Frontal cortex (tissue), 4 donors: ENCODE measurements around the gene ARHGEF39. TPM values are rescaled to one million over a fixed set of nuclear protein-coding genes. Genes with fewer than 3 reads are reported as not detected.

Source experiments
- DNase-seq, 2 donors: peaks; one replicate each; pipeline ENCODE4 v3.0.0; 2012; ENCODE audit warnings: low spot score in 2 of 2
- FAIRE-seq: peaks from 2 replicates; lab custom pipeline; 2012; peaks lifted over from hg19 to GRCh38; lab: Jason Lieb, UNC
- total RNA-seq: library from RNA; depleted of rRNA; stranded (reverse); fragments of >200 nt; gene quantifications from one replicate; pipeline ENCODE4 v1.2.3, GENCODE V29; 2014
- donor health status: control.
- donor health status: control.
- donor health status: control.

Gene ARHGEF39
- total RNA-seq, 1 donor from 2014 or later = 0.41 TPM

DNA sequence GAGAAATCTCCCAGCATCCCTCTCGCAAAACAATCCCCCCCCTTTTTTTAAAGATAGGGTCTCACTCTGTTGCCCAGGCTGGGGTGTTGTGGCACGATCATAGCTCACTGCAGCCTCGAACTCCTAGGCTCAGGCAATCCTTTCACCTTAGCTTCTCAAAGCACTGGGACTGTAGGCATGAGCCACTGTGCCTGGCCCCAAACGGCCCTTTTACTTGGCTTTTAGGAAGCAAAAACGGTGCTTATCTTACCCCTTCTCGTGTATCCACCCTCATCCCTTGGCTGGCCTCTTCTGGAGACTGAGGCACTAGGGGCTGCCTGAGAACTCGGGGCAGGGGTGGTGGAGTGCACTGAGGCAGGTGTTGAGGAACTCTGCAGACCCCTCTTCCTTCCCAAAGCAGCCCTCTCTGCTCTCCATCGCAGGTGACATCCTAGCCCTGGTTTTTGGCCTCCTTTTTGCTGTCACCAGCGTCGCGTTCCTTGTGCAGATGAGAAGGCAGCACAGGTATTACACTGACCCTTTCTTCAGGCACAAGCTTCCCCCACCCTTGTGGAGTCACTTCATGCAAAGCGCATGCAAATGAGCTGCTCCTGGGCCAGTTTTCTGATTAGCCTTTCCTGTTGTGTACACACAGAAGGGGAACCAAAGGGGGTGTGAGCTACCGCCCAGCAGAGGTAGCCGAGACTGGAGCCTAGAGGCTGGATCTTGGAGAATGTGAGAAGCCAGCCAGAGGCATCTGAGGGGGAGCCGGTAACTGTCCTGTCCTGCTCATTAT is 15.5 kb upstream of the ARHGEF39 start:
- no peak for FAIRE-seq
- DNase-seq = no peak

DNA sequence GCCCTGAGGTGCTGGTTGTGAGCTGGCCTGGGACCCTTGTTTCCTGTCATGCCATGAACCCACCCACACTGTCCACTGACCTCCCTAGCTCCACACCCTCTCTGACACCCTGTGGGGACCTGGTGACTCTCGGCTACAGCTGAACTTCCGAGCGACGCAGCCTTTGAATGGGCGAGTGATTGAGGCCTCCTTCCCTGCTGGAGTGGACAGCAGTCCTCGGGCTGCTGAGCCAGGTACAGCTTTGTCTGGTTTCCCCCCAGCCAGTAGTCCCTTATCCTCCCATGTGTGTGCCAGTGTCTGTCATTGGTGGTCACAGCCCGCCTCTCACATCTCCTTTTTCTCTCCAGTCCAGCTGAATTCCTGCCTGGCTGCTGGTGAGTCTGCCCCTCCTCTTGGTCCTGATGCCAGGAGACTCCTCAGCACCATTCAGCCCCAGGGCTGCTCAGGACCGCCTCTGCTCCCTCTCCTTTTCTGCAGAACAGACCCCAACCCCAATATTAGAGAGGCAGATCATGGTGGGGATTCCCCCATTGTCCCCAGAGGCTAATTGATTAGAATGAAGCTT is 14.9 kb upstream of the ARHGEF39 start:
- DNase-seq (no peak), FAIRE-seq (no peak)

DNA sequence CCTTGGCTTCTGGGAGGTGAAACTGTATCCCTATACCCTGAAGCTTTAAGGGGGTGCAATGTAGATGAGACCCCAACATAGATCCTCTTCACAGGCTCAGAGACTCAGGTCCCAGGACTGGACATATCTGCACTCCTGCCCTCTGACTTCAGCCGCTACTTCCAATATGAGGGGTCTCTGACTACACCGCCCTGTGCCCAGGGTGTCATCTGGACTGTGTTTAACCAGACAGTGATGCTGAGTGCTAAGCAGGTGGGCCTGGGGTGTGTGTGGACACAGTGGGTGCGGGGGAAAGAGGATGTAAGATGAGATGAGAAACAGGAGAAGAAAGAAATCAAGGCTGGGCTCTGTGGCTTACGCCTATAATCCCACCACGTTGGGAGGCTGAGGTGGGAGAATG is 14.1 kb upstream of the ARHGEF39 start:
- no peak for FAIRE-seq
- no peak for DNase-seq

DNA sequence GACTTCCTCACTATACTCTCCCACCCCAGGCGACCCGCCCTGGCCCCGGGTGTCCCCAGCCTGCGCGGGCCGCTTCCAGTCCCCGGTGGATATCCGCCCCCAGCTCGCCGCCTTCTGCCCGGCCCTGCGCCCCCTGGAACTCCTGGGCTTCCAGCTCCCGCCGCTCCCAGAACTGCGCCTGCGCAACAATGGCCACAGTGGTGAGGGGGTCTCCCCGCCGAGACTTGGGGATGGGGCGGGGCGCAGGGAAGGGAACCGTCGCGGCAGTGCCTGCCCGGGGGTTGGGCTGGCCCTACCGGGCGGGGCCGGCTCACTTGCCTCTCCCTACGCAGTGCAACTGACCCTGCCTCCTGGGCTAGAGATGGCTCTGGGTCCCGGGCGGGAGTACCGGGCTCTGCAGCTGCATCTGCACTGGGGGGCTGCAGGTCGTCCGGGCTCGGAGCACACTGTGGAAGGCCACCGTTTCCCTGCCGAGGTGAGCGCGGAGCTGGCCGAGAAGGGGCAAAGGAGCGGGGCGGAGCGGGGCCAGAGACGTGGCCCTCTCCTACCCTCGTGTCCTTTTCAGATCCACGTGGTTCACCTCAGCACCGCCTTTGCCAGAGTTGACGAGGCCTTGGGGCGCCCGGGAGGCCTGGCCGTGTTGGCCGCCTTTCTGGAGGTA is 10.9 kb upstream of the ARHGEF39 start:
- no peak for DNase-seq
- no peak for FAIRE-seq

DNA sequence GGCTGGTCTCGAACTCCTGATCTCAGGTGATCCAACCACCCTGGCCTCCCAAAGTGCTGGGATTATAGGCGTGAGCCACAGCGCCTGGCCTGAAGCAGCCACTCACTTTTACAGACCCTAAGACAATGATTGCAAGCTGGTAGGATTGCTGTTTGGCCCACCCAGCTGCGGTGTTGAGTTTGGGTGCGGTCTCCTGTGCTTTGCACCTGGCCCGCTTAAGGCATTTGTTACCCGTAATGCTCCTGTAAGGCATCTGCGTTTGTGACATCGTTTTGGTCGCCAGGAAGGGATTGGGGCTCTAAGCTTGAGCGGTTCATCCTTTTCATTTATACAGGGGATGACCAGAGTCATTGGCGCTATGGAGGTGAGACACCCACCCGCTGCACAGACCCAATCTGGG is 10.2 kb upstream of the ARHGEF39 start:
- FAIRE-seq (no peak), DNase-seq (no peak)

DNA sequence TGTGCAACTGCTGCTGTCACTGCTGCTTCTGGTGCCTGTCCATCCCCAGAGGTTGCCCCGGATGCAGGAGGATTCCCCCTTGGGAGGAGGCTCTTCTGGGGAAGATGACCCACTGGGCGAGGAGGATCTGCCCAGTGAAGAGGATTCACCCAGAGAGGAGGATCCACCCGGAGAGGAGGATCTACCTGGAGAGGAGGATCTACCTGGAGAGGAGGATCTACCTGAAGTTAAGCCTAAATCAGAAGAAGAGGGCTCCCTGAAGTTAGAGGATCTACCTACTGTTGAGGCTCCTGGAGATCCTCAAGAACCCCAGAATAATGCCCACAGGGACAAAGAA is 9.0 kb upstream of the ARHGEF39 start:
- FAIRE-seq = no peak

DNA sequence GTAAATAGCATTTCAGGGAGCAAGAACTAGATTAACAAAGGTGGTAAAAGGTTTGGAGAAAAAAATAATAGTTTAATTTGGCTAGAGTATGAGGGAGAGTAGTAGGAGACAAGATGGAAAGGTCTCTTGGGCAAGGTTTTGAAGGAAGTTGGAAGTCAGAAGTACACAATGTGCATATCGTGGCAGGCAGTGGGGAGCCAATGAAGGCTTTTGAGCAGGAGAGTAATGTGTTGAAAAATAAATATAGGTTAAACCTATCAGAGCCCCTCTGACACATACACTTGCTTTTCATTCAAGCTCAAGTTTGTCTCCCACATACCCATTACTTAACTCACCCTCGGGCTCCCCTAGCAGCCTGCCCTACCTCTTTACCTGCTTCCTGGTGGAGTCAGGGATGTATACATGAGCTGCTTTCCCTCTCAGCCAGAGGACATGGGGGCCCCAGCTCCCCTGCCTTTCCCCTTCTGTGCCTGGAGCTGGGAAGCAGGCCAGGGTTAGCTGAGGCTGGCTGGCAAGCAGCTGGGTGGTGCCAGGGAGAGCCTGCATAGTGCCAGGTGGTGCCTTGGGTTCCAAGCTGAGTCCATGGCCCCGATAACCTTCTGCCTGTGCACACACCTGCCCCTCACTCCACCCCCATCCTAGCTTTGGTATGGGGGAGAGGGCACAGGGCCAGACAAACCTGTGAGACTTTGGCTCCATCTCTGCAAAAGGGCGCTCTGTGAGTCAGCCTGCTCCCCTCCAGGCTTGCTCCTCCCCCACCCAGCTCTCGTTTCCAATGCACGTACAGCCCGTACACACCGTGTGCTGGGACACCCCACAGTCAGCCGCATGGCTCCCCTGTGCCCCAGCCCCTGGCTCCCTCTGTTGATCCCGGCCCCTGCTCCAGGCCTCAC is 8.4 kb upstream of the ARHGEF39 start, which contains the start of gene CA9:
Gene CA9 (plus strand): TSS at position 797 of the 893 bp plus-strand sequence. CDS start 32 bp downstream, at position 829.
- no peak for FAIRE-seq

More for the DNA sequence above, 9.0 kb upstream of the ARHGEF39 start:
- DNase-seq = no peak

DNA sequence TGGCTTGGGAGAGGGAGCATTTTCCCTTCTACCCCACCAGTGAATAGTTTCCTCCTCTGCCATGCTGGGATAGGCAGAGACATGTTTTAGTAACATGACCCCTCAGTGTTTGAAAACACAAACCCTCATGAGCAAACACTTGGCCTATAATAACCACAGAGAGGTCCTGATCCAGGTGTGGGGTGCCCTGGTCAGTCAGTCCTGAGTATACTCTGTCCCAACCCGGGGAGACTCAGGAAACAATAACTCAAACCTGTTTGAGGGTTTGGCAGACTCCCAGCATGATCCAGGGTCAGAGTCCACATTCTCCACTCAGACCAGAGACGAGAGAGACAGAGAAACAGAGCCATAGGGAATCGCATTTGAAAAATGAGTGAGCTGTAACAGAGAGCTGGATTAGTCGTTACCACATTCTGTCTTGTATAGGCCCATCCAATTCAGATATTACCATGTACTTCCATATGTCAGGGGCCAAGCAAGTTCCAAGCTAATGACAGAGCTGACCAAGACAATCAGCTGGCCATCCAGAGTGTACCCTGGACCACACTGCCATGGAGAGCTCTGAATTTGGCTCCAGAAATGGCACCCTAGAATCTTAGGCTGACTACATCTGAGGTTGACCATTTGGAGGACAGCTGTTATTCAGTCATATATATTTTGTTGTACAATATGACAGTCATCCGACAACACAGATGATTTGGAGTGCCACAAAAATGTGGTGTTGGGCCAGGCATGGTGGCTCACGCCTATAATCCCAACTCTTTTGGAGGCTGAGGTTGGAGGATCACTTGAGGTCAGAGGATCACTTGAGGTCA is 4.5 kb upstream of the ARHGEF39 start:
- FAIRE-seq (no peak), DNase-seq (no peak)

More for the DNA sequence above, 8.4 kb upstream of the ARHGEF39 start, which contains the start of gene CA9:
- DNase-seq = no peak

DNA sequence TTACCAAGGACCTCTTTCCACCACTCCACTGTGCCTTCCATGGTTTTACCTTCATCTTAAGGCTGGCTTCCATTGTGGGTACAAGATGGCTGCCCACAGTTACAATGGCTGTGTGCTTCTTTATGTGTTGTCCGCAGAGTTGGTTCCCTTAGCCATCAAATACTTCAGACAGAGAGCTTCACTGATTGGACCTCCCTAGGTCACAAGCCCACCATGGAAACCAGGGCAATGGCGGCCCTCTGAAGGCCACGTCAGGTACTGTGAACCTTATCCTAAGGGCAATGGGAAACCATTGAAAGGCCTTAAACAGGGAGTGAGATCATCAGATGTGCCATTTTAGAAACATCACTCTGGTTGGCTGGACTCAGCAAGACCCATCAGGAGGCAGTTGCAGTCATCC is 2.9 kb upstream of the ARHGEF39 start:
- DNase-seq = no peak
- FAIRE-seq = no peak

DNA sequence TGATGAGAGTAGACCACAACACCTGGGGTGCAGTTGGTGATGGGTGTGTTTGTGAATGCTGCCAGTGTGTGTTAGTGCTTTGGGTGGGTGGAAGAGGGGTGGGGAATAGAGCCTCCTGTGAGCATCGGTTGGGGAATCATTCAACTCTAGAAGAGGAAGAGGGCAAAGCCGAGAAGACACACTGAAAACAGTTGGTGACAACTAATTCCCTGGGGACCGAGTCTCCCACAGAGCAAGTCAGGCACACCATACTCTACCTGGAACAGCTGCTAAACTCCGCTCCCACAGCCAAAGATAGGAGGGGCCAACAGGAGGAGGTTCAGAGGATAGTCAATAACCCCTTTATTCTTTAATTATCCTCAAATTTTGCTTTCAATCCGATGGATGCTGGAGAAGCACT is 1.6 kb upstream of the ARHGEF39 start:
- no peak for DNase-seq
- FAIRE-seq = no peak

DNA sequence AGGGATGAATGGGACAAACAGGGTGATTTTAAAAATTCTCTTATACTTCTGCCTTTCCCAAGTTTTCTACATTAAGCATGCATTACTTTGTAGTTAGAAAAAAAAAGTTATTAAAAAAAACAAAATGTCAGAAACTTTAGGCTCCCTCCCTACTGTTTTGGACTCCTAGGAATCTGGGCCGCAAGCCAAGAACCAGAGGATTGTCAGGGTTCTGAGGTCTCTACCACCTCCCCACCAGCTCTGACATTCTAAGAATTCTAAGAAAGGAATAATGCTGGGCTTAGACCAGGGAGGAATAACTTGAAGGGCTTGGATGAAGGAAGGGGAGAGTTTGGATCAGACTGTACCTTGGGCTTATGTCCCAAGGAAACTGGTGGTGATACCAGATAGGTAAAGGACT is 1.1 kb upstream of the ARHGEF39 start:
- FAIRE-seq (no peak), DNase-seq (no peak)

DNA sequence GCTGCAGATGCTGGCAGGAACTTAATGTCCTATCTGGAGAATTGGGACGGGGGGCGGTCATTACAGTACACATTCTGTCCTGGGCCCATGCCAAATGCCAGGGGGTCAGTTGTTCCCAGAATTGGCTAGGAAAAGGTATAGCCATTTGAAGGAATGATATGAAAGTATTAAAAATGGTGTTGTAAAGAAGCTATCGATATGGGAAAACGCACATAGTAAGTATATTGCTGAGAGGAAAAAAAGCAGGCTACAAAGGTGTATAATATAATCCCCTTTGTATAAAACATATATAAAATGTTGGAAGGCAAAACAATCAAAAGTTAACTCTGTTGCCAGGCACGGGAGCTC is 450 bp upstream of the ARHGEF39 start:
- FAIRE-seq = no peak

DNA sequence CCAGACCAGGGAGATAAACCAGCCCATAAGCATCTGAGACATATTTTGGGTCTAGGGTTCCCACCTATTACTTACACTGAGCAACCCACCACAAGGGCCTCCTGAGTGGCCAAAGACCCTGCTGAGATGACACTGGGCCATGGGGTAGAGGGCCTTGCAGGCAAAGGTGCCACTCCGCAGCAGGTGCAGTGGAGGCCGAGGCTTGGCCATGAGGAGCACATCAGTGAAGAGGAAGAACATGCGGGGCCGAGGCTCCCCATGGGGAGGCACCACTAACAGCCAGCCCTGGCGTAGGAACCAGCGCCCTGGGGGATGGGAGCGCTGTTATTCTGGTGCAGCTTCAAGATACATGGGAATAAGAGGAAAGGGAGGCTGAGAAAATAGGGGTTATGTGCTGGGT is 2.6 kb downstream of the ARHGEF39 start:
- FAIRE-seq (no peak), DNase-seq (no peak)

More for the DNA sequence above, 450 bp upstream of the ARHGEF39 start:
- no peak for DNase-seq

DNA sequence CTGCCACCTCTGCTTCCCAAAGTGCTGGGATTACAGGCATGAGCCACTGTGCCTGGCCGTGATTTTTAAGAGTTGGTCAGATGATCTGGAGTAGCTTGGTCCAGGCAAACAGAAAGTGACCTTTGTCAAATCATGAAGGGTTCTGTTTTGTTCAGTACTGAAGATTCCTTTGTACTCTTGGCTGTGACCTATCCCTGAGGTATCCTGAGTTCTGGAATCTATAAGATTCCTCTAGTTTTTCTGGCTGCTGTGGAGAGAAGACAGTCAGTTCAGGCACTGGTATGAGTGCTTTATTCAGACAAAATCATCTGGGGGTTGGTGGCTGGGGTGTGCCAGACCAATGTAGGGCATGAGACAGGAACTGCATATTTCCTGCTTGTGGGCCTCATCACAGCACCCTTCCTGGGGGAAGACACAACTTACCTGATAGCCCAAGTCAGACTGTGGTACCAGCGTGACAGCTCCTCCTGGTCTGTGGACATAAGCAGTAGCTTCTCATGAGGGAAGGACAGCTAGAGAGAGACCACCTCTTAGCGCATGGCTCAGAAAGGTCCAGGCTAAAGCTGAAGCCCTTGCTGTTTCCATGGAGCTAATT is 3.1 kb downstream of the ARHGEF39 start:
- FAIRE-seq = no peak
- no peak for DNase-seq

DNA sequence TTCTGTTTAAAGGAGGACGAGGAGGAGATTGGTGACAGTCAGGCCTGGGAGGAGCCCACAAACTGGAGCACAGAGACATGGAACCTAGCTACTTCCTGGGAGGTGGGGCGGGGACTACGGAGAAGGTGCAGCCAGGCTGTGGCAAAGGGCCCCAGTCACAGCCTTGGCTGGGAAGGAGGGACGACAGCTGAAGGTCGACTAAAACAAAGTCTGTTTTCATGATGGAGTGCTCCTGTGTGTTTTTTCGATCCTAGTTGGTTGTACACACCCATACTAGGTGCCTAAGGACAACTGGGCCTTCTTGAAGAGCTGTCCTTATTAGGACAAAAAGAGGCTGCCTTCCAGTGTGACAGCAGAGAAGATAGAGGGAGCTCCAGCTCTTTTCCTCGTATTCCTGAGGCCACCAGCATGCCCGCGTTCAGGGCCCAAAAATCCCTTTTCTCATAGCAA is 4.0 kb downstream of the ARHGEF39 start:
- DNase-seq = no peak
- no peak for FAIRE-seq

DNA sequence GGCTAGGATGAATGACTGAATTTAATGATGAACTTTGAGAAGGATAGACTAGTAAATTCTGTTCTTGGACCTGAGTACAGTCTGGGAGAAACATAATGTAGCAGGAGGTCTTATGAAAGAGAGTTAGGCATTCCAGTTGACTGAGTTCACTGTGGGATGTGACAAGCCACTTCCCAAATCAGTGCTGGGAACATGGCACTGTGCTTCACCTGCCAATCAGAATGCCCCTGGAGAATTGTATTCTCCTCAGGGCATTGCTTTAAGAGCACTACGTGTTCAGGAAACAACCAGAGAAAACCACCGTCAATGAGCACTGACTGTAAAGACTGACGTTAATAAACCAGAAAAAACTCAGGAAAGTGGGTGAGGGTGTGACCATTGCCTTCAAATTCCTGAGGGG is 5.7 kb downstream of the ARHGEF39 start:
- DNase-seq (no peak), FAIRE-seq (no peak)

DNA sequence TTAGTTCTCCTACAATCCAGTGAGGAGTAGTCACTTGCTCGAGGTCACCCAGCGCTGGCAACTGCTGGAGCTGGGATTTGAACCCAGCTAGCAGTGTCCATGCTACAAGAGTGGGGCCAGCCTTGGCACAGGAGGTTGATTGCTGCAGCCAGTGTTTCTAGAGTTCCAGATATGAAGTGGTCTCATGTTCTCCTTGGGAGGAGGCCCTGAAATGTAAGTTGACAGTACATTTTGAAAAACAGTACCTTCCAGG is 6.1 kb downstream of the ARHGEF39 start:
- no peak for DNase-seq
- no peak for FAIRE-seq

DNA sequence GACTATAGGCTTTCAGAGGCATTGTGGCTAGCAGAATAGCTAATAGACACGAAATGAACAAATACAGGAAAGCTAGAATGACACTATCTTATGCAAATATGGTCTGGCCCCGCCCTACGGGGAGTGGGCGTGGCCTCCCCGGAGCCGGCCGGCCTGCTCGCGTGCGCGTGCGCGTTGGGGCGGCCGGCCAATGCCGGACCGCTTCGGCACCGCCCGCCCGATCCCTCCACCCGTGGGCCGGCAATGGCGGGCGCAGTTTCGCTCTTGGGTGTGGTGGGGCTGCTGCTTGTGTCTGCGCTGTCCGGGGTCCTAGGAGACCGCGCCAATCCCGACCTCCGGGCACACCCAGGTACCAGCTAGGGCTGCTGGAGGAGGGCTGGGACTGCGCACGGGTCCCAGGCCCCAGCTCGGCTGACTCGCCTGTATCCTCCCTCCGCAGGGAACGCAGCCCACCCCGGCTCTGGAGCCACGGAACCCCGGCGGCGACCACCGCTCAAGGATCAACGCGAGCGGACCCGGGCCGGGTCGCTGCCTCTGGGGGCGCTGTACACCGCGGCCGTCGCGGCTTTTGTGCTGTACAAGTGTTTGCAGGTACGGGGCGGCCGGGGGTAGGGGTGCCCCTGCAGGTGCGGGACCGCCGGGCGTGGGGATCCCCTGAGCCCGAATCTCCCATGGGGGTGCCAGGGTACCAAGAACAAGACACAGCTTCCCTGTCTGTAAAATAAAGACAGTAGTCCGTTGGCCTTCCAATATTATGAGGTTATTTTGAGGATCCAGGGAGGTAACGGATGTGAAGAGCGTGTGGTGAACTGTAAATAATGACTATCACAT is 6.6 kb downstream of the ARHGEF39 start, which contains the start of gene CCDC107:
Gene CCDC107 (plus strand): TSS at position 156 of the 831 bp plus-strand sequence. CDS start 88 bp downstream, at position 244.
- DNase-seq = peak; percentile 91 to 95
- no peak for FAIRE-seq
